ENCODE measurements around the gene PKN1.
A peak's percentile ranks its signal among the peaks of the same experiment; 100 is the strongest.

Gene PKN1

GRCh38 chr19:14430712-14431111, 2.4 kb upstream of the PKN1 start:
- H3K27me3 Mint-ChIP-seq: peaks cover 42% of the 10 kb centered on the region

GRCh38 chr19:14433554-14434501, 722 bp downstream of the PKN1 start:
- H3K36me3 Mint-ChIP-seq: peaks cover 8% of the 10 kb centered on the region
- peaks cover 49% of the 10 kb centered on the region for H3K4me1 Mint-ChIP-seq
- DNase-seq: peak; percentile 58
- CTCF ChIA-PET: interaction anchor here (0.7 to 1.2 kb wide), 4 partner anchors 9 to 46 kb away, joined by 3 to 5 read pairs (median 4); partner anchors contain the start of gene PTGER1
- peak overlapping the region; percentile 74 for H3K27ac Mint-ChIP-seq
- H3K9me3 Mint-ChIP-seq: no peaks in the 10 kb centered on the region
- H3K27me3 Mint-ChIP-seq: peaks cover 33% of the 10 kb centered on the region
- peak overlapping the region; percentile 79 for H3K4me3 Mint-ChIP-seq

More at GRCh38 chr19:14430712-14431111, 2.4 kb upstream of the PKN1 start:
- Mint-ChIP-seq H3K36me3 (peaks cover 6% of the 10 kb centered on the region), H3K9me3 (no peaks in the 10 kb centered on the region), H3K4me3 (peak overlapping the region; percentile 2), H3K27ac (peak overlapping the region; percentile 34), H3K4me1 (peaks cover 38% of the 10 kb centered on the region)
- CTCF ChIA-PET: interaction anchor here (0.7 to 3.7 kb wide), 5 partner anchors 11 to 73 kb away, joined by 3 to 31 read pairs (median 8); partner anchors contain the start of gene DDX39A
- DNase-seq: no peak

GRCh38 chr19:14434543-14435319, 1.6 kb downstream of the PKN1 start:
- peak overlapping the region; percentile 83 for H3K27ac Mint-ChIP-seq
- H3K27me3 Mint-ChIP-seq: peaks cover 24% of the 10 kb centered on the region
- CTCF ChIA-PET: interaction anchor here (1.2 to 1.5 kb wide), 2 partner anchors 40 to 46 kb away, joined by 3 to 5 read pairs; partner anchors contain the start of gene PTGER1
- H3K36me3 Mint-ChIP-seq: peaks cover 8% of the 10 kb centered on the region
- no peaks in the 10 kb centered on the region for H3K9me3 Mint-ChIP-seq
- peak overlapping the region; percentile 79 for H3K4me3 Mint-ChIP-seq
- peaks cover 58% of the 10 kb centered on the region for H3K4me1 Mint-ChIP-seq
- DNase-seq: peak; percentile 41

GRCh38 chr19:14435320-14436050, 2.4 kb downstream of the PKN1 start:
- Mint-ChIP-seq H3K9me3 (no peaks in the 10 kb centered on the region), H3K4me1 (peaks cover 63% of the 10 kb centered on the region), H3K27me3 (peaks cover 17% of the 10 kb centered on the region), H3K36me3 (peaks cover 15% of the 10 kb centered on the region), H3K4me3 (peak overlapping the region; percentile 79), H3K27ac (no peak overlapping the region)
- CTCF ChIA-PET: interaction anchor here (1.5 kb wide), 1 partner anchor 45 kb away, joined by 3 read pairs; no protein-coding TSS in a partner anchor
- no peak for DNase-seq

- H3K27ac Mint-ChIP-seq: peak overlapping the region; percentile 45
- no peak for DNase-seq
- peaks cover 27% of the 10 kb centered on the region for H3K36me3 Mint-ChIP-seq
- no peaks in the 10 kb centered on the region for H3K9me3 Mint-ChIP-seq
- peaks cover 61% of the 10 kb centered on the region for H3K4me1 Mint-ChIP-seq
- CTCF ChIA-PET: interaction anchor here (1.2 to 1.4 kb wide), 2 partner anchors 9 to 35 kb away, joined by 3 read pairs; no protein-coding TSS in a partner anchor
- H3K4me3 Mint-ChIP-seq: no peak overlapping the region
- H3K27me3 Mint-ChIP-seq: no peaks in the 10 kb centered on the region
Observed at GRCh38 chr19:14437578-14438140, 4.6 kb downstream of the PKN1 start.

GRCh38 chr19:14439014-14439413, 5.9 kb downstream of the PKN1 start:
- peak overlapping the region; percentile 89 for H3K27ac Mint-ChIP-seq
- no peak for DNase-seq
- H3K27me3 Mint-ChIP-seq: no peaks in the 10 kb centered on the region
- H3K36me3 Mint-ChIP-seq: peaks cover 39% of the 10 kb centered on the region
- H3K4me1 Mint-ChIP-seq: peaks cover 59% of the 10 kb centered on the region
- no peaks in the 10 kb centered on the region for H3K9me3 Mint-ChIP-seq
- CTCF ChIA-PET: interaction anchor here (1.2 to 1.4 kb wide), 2 partner anchors 10 to 33 kb away, joined by 3 read pairs; no protein-coding TSS in a partner anchor
- peak overlapping the region; percentile 95 for H3K4me3 Mint-ChIP-seq

- H3K36me3 Mint-ChIP-seq: peaks cover 45% of the 10 kb centered on the region
- no peaks in the 10 kb centered on the region for H3K27me3 Mint-ChIP-seq
- peaks cover 51% of the 10 kb centered on the region for H3K4me1 Mint-ChIP-seq
- H3K4me3 Mint-ChIP-seq: peak overlapping the region; percentile 95
- CTCF ChIA-PET: interaction anchor here (1.0 kb wide), 1 partner anchor 33 kb away, joined by 4 read pairs; no protein-coding TSS in a partner anchor
- peak; percentile 90 for DNase-seq
- peak overlapping the region; percentile 89 for H3K27ac Mint-ChIP-seq
- no peaks in the 10 kb centered on the region for H3K9me3 Mint-ChIP-seq
Observed at GRCh38 chr19:14440049-14440448, 6.9 kb downstream of the PKN1 start.

GRCh38 chr19:14441041-14441938, 8.2 kb downstream of the PKN1 start:
- peaks cover 47% of the 10 kb centered on the region for H3K4me1 Mint-ChIP-seq
- no peak for DNase-seq
- no peaks in the 10 kb centered on the region for H3K27me3 Mint-ChIP-seq
- peaks cover 48% of the 10 kb centered on the region for H3K36me3 Mint-ChIP-seq
- no peaks in the 10 kb centered on the region for H3K9me3 Mint-ChIP-seq
- H3K27ac Mint-ChIP-seq: peak overlapping the region; percentile 80
- H3K4me3 Mint-ChIP-seq: peak overlapping the region; percentile 95
- CTCF ChIA-PET: no interaction called here

GRCh38 chr19:14442891-14443631, 10.0 kb downstream of the PKN1 start:
- Mint-ChIP-seq H3K27me3 (no peaks in the 10 kb centered on the region), H3K4me1 (peaks cover 42% of the 10 kb centered on the region), H3K36me3 (peaks cover 56% of the 10 kb centered on the region), H3K9me3 (no peaks in the 10 kb centered on the region), H3K27ac (peak overlapping the region; percentile 58), H3K4me3 (no peak overlapping the region)
- DNase-seq: no peak
- CTCF ChIA-PET: no interaction called here

GRCh38 chr19:14443632-14444216, 10.6 kb downstream of the PKN1 start:
- H3K27me3 Mint-ChIP-seq: no peaks in the 10 kb centered on the region
- H3K36me3 Mint-ChIP-seq: peaks cover 61% of the 10 kb centered on the region
- CTCF ChIA-PET: no interaction called here
- peaks cover 38% of the 10 kb centered on the region for H3K4me1 Mint-ChIP-seq
- no peaks in the 10 kb centered on the region for H3K9me3 Mint-ChIP-seq
- DNase-seq: no peak
- H3K27ac Mint-ChIP-seq: peak overlapping the region; percentile 56
- no peak overlapping the region for H3K4me3 Mint-ChIP-seq

- Mint-ChIP-seq H3K27ac (no peak overlapping the region), H3K27me3 (no peaks in the 10 kb centered on the region), H3K4me1 (peaks cover 25% of the 10 kb centered on the region), H3K36me3 (peaks cover 72% of the 10 kb centered on the region), H3K9me3 (peaks cover 4% of the 10 kb centered on the region), H3K4me3 (no peak overlapping the region)
- CTCF ChIA-PET: interaction anchor here (1.6 kb wide), 1 partner anchor 43 kb away, joined by 3 read pairs; no protein-coding TSS in a partner anchor
- no peak for DNase-seq
Observed at GRCh38 chr19:14446336-14447036, 13.4 kb downstream of the PKN1 start.
